Natural killer cell (primary cell): ENCODE results near the gene RGS8. TPM values are rescaled to one million over a fixed set of nuclear protein-coding genes. Genes with fewer than 3 reads are reported as not detected.

Experiments
- ATAC-seq, 3 donors: fragments of 150-1000 bp in 2 of 3; fragments of 200-7000 bp in 1 of 3; cut with Tn5 transposase; 1 replicate in 1 of 3; 2 replicates in 2 of 3; pipeline ENCODE4 v1.10.0; 2021; ENCODE audit warnings: mild to moderate bottlenecking in 2 of 3, moderate library complexity in 2 of 3
- DNase-seq, 2 donors: peaks; one replicate each; pipeline versions ENCODE4 v3.0.0 to v3.0.0-alpha.2; 2013 to 2021; ENCODE audit warnings: mixed read lengths in 1 of 2
- H3K27ac ChIP-seq: one replicate; pipeline ENCODE4 v1.5.1; 2013; ENCODE audit warnings: mild to moderate bottlenecking, low read length
- H3K27me3 ChIP-seq: one replicate; pipeline ENCODE4 v1.6.1; 2013; ENCODE audit warnings: low read length; ENCODE audit not compliant: control insufficient read depth, insufficient read depth
- H3K36me3 ChIP-seq: one replicate; pipeline ENCODE4 v1.6.1; 2013; ENCODE audit warnings: low read length; ENCODE audit not compliant: control insufficient read depth, insufficient read depth
- H3K4me1 ChIP-seq: one replicate; pipeline ENCODE4 v1.6.1; 2013; ENCODE audit warnings: low read length; ENCODE audit not compliant: control insufficient read depth, insufficient read depth
- H3K4me3 ChIP-seq: one replicate; pipeline ENCODE4 v1.5.1; 2013; ENCODE audit warnings: low read length
- H3K9me3 ChIP-seq: one replicate; pipeline ENCODE4 v1.6.1; 2013; ENCODE audit warnings: low read length; ENCODE audit not compliant: control insufficient read depth, insufficient read depth
- H3K27ac Mint-ChIP-seq, 2 donors: one replicate each; pipeline ENCODE4 v1.8.0; 2022; ENCODE audit warnings: mild to moderate bottlenecking in 2 of 2, mixed read lengths in 2 of 2, moderate library complexity in 1 of 2
- H3K27me3 Mint-ChIP-seq, 2 donors: one replicate each; pipeline ENCODE4 v1.8.0; 2022; ENCODE audit warnings: low read depth in 2 of 2, mixed read lengths in 2 of 2
- H3K36me3 Mint-ChIP-seq: one replicate; pipeline ENCODE4 v1.8.0; 2022; ENCODE audit warnings: mixed read lengths
- H3K4me1 Mint-ChIP-seq, 2 donors: one replicate each; pipeline ENCODE4 v1.8.0; 2022; ENCODE audit warnings: mixed read lengths in 2 of 2
- H3K4me3 Mint-ChIP-seq: one replicate; pipeline ENCODE4 v1.8.0; 2022; ENCODE audit warnings: mild to moderate bottlenecking, moderate library complexity, mixed read lengths
- H3K9me3 Mint-ChIP-seq, 2 donors: one replicate each; pipeline ENCODE4 v1.8.0; 2022; ENCODE audit warnings: mixed read lengths in 2 of 2
- WGBS: methylation state at CpG from one replicate; pipeline ENCODE4 v1.1.7; 2013; ENCODE audit warnings: missing lambda C conversion rate; ENCODE audit not compliant: insufficient coverage; 5-methylcytosine and 5-hydroxymethylcytosine counted together
- intact Hi-C: fragments of 100-400 bp; cut with micrococcal nuclease; formaldehyde crosslinking; loops from one replicate; pipeline ENCODE4 v1.14.2; 2022
- total RNA-seq, 4 donors: library from RNA; stranded (reverse); fragments of 120-200 nt in 1 of 4; gene quantifications; one replicate each; pipeline versions ENCODE4 v1.2.3 to v1.2.4, GENCODE V29; 2013 to 2022
- TF ChIP-seq, protein P1 (sequence below): fragments of 200-600 bp; IDR thresholded peaks from one replicate; pipeline ENCODE4 v1.8.0; 2022; ENCODE audit warnings: antibody characterized with exemption

RGS8 gene
- total RNA-seq, 3 donors from 2014 or later (not counting 1 experiment from before 2014, with no cell fraction given), result not detected

DNA sequence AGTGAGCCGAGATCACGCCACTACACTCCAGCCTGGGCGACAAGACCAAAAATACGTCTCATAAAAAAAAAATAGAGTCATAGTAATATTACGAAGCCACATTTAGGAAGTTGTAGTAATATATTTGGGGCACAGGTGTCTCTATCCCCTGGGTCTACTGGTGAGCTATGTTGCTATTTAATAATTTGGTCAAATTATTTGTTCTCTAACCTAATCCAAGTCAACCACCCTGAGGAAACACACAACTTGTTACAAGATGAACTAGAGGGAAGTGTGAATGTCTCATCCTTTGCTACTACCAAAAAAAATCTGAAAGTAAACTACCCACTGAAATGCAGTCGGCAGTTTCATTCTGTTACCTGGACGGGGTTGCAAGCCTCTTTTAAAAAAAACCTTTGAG is 35.3 kb downstream of the RGS8 start:
- intact Hi-C loops, result no loop called here
- no peak overlapping the region for H3K4me3 Mint-ChIP-seq

DNA sequence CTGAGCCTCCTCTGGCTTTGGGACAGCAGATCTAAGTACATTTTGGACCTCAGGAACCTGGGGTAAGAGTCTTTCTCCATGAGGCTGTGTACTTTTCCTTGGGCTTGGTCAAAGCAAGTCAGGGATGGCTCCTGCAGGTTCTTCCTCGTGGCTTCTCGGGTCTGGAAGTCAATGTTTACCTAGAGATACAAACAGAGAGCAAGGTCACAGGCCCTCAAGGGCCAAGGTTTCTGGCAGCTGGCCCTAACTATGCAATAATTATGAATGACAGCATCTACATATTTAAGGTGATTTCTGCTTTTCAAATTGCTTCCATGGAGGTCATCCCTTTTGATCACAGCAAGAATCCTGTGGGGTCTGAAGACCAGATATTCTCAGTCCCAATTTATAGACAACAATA is 37.6 kb downstream of the RGS8 start:
- no peaks in the 10 kb centered on the region for H3K9me3 Mint-ChIP-seq
- ATAC-seq (no peak), DNase-seq (no peak)
- Histone ChIP-seq H3K9me3 (no peaks in the 10 kb centered on the region), H3K4me1 (no peaks in the 10 kb centered on the region), H3K36me3 (no peaks in the 10 kb centered on the region), H3K27me3 (no peaks in the 10 kb centered on the region), H3K4me3 (no peak overlapping the region), H3K27ac (no peak overlapping the region)
- intact Hi-C loops, result no loop called here
- H3K36me3 Mint-ChIP-seq, result no peaks in the 10 kb centered on the region
- no peak overlapping the region for H3K27ac Mint-ChIP-seq
- peaks cover 0 to 5% of the 10 kb centered on the region in 2 donors for H3K4me1 Mint-ChIP-seq
- TF ChIP-seq, protein P1, sequence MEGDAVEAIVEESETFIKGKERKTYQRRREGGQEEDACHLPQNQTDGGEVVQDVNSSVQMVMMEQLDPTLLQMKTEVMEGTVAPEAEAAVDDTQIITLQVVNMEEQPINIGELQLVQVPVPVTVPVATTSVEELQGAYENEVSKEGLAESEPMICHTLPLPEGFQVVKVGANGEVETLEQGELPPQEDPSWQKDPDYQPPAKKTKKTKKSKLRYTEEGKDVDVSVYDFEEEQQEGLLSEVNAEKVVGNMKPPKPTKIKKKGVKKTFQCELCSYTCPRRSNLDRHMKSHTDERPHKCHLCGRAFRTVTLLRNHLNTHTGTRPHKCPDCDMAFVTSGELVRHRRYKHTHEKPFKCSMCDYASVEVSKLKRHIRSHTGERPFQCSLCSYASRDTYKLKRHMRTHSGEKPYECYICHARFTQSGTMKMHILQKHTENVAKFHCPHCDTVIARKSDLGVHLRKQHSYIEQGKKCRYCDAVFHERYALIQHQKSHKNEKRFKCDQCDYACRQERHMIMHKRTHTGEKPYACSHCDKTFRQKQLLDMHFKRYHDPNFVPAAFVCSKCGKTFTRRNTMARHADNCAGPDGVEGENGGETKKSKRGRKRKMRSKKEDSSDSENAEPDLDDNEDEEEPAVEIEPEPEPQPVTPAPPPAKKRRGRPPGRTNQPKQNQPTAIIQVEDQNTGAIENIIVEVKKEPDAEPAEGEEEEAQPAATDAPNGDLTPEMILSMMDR, result no peak
- H3K27me3 Mint-ChIP-seq, result peaks cover 7 to 13% of the 10 kb centered on the region in 2 donors
- WGBS, result 93% methylated on average over 2 of the region's 2 CpGs
- H3K4me3 Mint-ChIP-seq, result no peak overlapping the region

More for the DNA sequence above, 35.3 kb downstream of the RGS8 start:
- DNase-seq (no peak), ATAC-seq (no peak)
- Mint-ChIP-seq H3K27me3 (peaks cover 7 to 10% of the 10 kb centered on the region in 2 donors), H3K9me3 (no peaks in the 10 kb centered on the region), H3K36me3 (no peaks in the 10 kb centered on the region), H3K27ac (no peak overlapping the region), H3K4me1 (peaks cover 0 to 5% of the 10 kb centered on the region in 2 donors)
- H3K9me3 ChIP-seq, result no peaks in the 10 kb centered on the region
- no peak overlapping the region for H3K4me3 ChIP-seq
- no peaks in the 10 kb centered on the region for H3K4me1 ChIP-seq
- WGBS, result 72% methylated on average over 6 of the region's 7 CpGs
- H3K27ac ChIP-seq, result no peak overlapping the region
- TF ChIP-seq, protein P1, result no peak
- no peaks in the 10 kb centered on the region for H3K36me3 ChIP-seq
- no peaks in the 10 kb centered on the region for H3K27me3 ChIP-seq

DNA sequence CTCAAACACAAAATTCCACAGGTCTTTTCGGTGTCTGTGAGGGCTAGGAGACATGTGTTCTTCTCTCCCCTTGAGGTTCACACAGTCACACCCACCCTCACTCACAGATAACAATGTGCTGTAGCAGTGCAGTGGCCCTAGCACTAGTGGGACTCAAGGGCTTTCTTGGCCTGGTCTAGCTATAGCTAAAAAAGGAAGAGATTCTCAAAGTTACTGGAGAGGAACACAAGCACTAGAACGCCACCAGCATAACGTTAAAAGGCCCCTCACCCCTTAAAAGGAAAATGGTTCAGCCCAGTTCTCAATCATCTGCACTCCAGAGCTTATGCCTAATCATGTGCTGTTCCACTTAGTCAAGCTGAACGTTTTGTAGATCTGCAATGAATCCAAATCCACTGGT is 39.5 kb downstream of the RGS8 start:
- Histone ChIP-seq H3K4me3 (no peak overlapping the region), H3K27ac (no peak overlapping the region), H3K27me3 (no peaks in the 10 kb centered on the region), H3K9me3 (no peaks in the 10 kb centered on the region), H3K36me3 (no peaks in the 10 kb centered on the region), H3K4me1 (no peaks in the 10 kb centered on the region)
- no peak overlapping the region for H3K27ac Mint-ChIP-seq
- H3K36me3 Mint-ChIP-seq, result no peaks in the 10 kb centered on the region
- peaks cover 0 to 5% of the 10 kb centered on the region in 2 donors for H3K4me1 Mint-ChIP-seq
- H3K27me3 Mint-ChIP-seq, result peaks cover 11 to 17% of the 10 kb centered on the region in 2 donors
- WGBS, result 84% methylated on average over 4 of the region's 4 CpGs
- ATAC-seq (no peak), DNase-seq (no peak)
- no peak overlapping the region for H3K4me3 Mint-ChIP-seq
- TF ChIP-seq, protein P1, result no peak
- no peaks in the 10 kb centered on the region for H3K9me3 Mint-ChIP-seq
- intact Hi-C loops, result no loop called here

DNA sequence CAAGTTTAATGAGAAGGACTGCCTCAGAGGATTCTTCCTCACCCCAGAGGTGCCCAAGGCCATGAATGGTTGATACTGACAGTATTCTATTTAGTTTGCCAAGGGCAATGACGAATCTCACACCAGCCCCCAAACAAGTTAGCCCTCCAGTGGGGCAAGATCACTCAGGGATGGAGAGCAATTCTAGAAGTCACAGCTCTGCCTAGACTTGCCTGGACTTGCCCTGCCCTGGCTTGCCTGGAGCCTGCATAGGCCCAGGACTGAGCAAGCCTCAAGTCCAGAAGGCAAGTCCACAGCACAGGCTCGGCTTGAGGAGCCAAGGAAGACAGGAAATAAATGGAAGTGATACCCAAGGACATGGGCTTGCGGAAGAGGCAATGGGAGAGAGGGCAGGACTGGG is 40.7 kb downstream of the RGS8 start:
- Mint-ChIP-seq H3K36me3 (no peaks in the 10 kb centered on the region), H3K4me1 (peaks cover 0 to 5% of the 10 kb centered on the region in 2 donors), H3K27ac (no peak overlapping the region), H3K9me3 (no peaks in the 10 kb centered on the region), H3K4me3 (no peak overlapping the region), H3K27me3 (peaks cover 13 to 17% of the 10 kb centered on the region in 2 donors)
- H3K27ac ChIP-seq, result no peak overlapping the region
- 90% methylated on average over 3 of the region's 3 CpGs for WGBS
- H3K9me3 ChIP-seq, result no peaks in the 10 kb centered on the region
- TF ChIP-seq, protein P1, result no peak
- no peak for ATAC-seq
- H3K4me3 ChIP-seq, result no peak overlapping the region
- H3K27me3 ChIP-seq, result no peaks in the 10 kb centered on the region
- no peaks in the 10 kb centered on the region for H3K36me3 ChIP-seq
- intact Hi-C loops, result no loop called here
- no peaks in the 10 kb centered on the region for H3K4me1 ChIP-seq
- DNase-seq, result no peak
